ENCODE results near the gene C12orf76.

C12orf76 gene

GRCh38 chr12:110002676-110003515 lies 45.4 kb downstream of the C12orf76 start:
- H3K9ac ChIP-seq (ENCODE audit: low read depth, low read length), result no peak overlapping the region
- no peak overlapping the region for H3K4me3 ChIP-seq (ENCODE audit: low read depth in 1 of 2, low read length in 2 of 2)
- ATAC-seq (ENCODE audit: insufficient read depth, low read depth), result no peak
- no peak overlapping the region for H2AFZ ChIP-seq (ENCODE audit: low read depth, low read length)
- DNase-seq, result no peak
- H3K4me1 ChIP-seq (ENCODE audit: insufficient read depth, low read length), result peaks cover 32% of the 10 kb centered on the region
- peaks cover 12% of the 10 kb centered on the region for H3K36me3 ChIP-seq (ENCODE audit: insufficient read depth, low read length)
- TF ChIP-seq EZH2 (IDR thresholded peaks at IDR 0.05; ENCODE audit: borderline replicate concordance, low read depth, low read length, severe bottlenecking) (no peak), CTCF (IDR thresholded peaks at IDR 0.05; ENCODE audit: borderline replicate concordance, extremely low read depth, low read length, poor library complexity, severe bottlenecking) (no peak)
- H4K20me1 ChIP-seq (ENCODE audit: insufficient read depth, low read length), result 0 out of 2 replicates have a peak, but pooled peaks cover 9% of the 10 kb centered on the region
- H3K27ac ChIP-seq (ENCODE audit: low read length), result no peak overlapping the region
- no peak overlapping the region for H3K4me2 ChIP-seq (ENCODE audit: insufficient read depth, low read length)
- H3K79me2 ChIP-seq (ENCODE audit: insufficient read depth, low read length), result peaks cover 64% of the 10 kb centered on the region
- no peaks in the 10 kb centered on the region for H3K27me3 ChIP-seq (ENCODE audit: insufficient read depth, low read length, poor library complexity)
- H3K9me3 ChIP-seq (ENCODE audit: insufficient read depth, low read length, severe bottlenecking), result no peaks in the 10 kb centered on the region

- no peak overlapping the region for H3K4me2 ChIP-seq (ENCODE audit: insufficient read depth, low read length)
- no peak overlapping the region for H3K4me3 ChIP-seq (ENCODE audit: low read depth in 1 of 2, low read length in 2 of 2)
- H3K9ac ChIP-seq (ENCODE audit: low read depth, low read length), result no peak overlapping the region
- no peak for TF ChIP-seq EZH2 (IDR thresholded peaks at IDR 0.05; ENCODE audit: borderline replicate concordance, low read depth, low read length, severe bottlenecking)
- no peak for TF ChIP-seq CTCF (IDR thresholded peaks at IDR 0.05; ENCODE audit: borderline replicate concordance, extremely low read depth, low read length, poor library complexity, severe bottlenecking)
- H4K20me1 ChIP-seq (ENCODE audit: insufficient read depth, low read length), result 0 out of 2 replicates have a peak, but pooled peaks cover 9% of the 10 kb centered on the region
- H3K4me1 ChIP-seq (ENCODE audit: insufficient read depth, low read length), result peaks cover 36% of the 10 kb centered on the region
- no peak overlapping the region for H2AFZ ChIP-seq (ENCODE audit: low read depth, low read length)
- H3K9me3 ChIP-seq (ENCODE audit: insufficient read depth, low read length, severe bottlenecking), result no peaks in the 10 kb centered on the region
- DNase-seq (no peak), ATAC-seq (ENCODE audit: insufficient read depth, low read depth) (no peak)
- H3K36me3 ChIP-seq (ENCODE audit: insufficient read depth, low read length), result peaks cover 12% of the 10 kb centered on the region
- no peak overlapping the region for H3K27ac ChIP-seq (ENCODE audit: low read length)
- peaks cover 57% of the 10 kb centered on the region for H3K79me2 ChIP-seq (ENCODE audit: insufficient read depth, low read length)
- no peaks in the 10 kb centered on the region for H3K27me3 ChIP-seq (ENCODE audit: insufficient read depth, low read length, poor library complexity)
Measured at GRCh38 chr12:110001596-110001995, 46.7 kb downstream of the C12orf76 start.

- Histone ChIP-seq H3K79me2 (ENCODE audit: insufficient read depth, low read length) (peaks cover 58% of the 10 kb centered on the region), H3K4me3 (ENCODE audit: low read depth in 1 of 2, low read length in 2 of 2) (peak overlapping the region; percentile 32 to 64; a peak in 3 of 4 replicates), H2AFZ (ENCODE audit: low read depth, low read length) (peak overlapping the region; percentile 78), H3K36me3 (ENCODE audit: insufficient read depth, low read length) (peaks cover 12% of the 10 kb centered on the region), H3K9ac (ENCODE audit: low read depth, low read length) (peak overlapping the region; percentile 61), H3K4me2 (ENCODE audit: insufficient read depth, low read length) (peak overlapping the region; percentile 95), H3K9me3 (ENCODE audit: insufficient read depth, low read length, severe bottlenecking) (no peaks in the 10 kb centered on the region), H3K4me1 (ENCODE audit: insufficient read depth, low read length) (peaks cover 44% of the 10 kb centered on the region), H4K20me1 (ENCODE audit: insufficient read depth, low read length) (peaks cover 13% of the 10 kb centered on the region; the same call in 1 of the 2 replicates), H3K27ac (ENCODE audit: low read length) (peak overlapping the region; percentile 76; the same call in 1 of the 2 replicates), H3K27me3 (ENCODE audit: insufficient read depth, low read length, poor library complexity) (no peaks in the 10 kb centered on the region)
- no peak for ATAC-seq (ENCODE audit: insufficient read depth, low read depth)
- peak; percentile 20 for DNase-seq
- TF ChIP-seq EZH2 (IDR thresholded peaks at IDR 0.05; ENCODE audit: borderline replicate concordance, low read depth, low read length, severe bottlenecking), result no peak
- TF ChIP-seq CTCF (IDR thresholded peaks at IDR 0.05; ENCODE audit: borderline replicate concordance, extremely low read depth, low read length, poor library complexity, severe bottlenecking), result no peak
Measured at GRCh38 chr12:109999983-110000505, 48.3 kb downstream of the C12orf76 start.
